Subcutaneous abdominal adipose tissue (tissue), 5 donors: ENCODE measurements around the gene GFI1.
A peak's percentile ranks its signal among the peaks of the same experiment; 100 is the strongest.
"Not testable (repeated sequence)": the region's sequence is repeated elsewhere in the genome, so short reads cannot be mapped to it uniquely, and the experiment has no call there.

Experiments
- H3K27ac ChIP-seq: one replicate; pipeline ENCODE4 v1.7.0; 2013; ENCODE audit warnings: low read depth, mild to moderate bottlenecking, inconsistent platforms, low read length, moderate library complexity
- H3K27me3 ChIP-seq, 5 donors: one replicate each; pipeline ENCODE4 v1.7.0; 2013; ENCODE audit warnings: low read length in 5 of 5, inconsistent platforms in 1 of 5; ENCODE audit not compliant: control insufficient read depth in 5 of 5, insufficient read depth in 4 of 5
- H3K36me3 ChIP-seq, 5 donors: one replicate each; pipeline ENCODE4 v1.7.0; 2013; ENCODE audit warnings: low read length in 5 of 5; ENCODE audit not compliant: control insufficient read depth in 5 of 5, insufficient read depth in 5 of 5
- H3K4me1 ChIP-seq, 5 donors: one replicate each; pipeline ENCODE4 v1.7.0; 2013; ENCODE audit warnings: low read length in 5 of 5, mild to moderate bottlenecking in 3 of 5, moderate library complexity in 1 of 5; ENCODE audit not compliant: control insufficient read depth in 5 of 5, insufficient read depth in 5 of 5
- H3K4me3 ChIP-seq, 5 donors: one replicate each; pipeline ENCODE4 v1.7.0; 2013; ENCODE audit warnings: low read length in 5 of 5, low read depth in 1 of 5
- H3K9ac ChIP-seq, 5 donors: one replicate each; pipeline ENCODE4 v1.7.0; 2013; ENCODE audit warnings: low read length in 5 of 5, mild to moderate bottlenecking in 4 of 5, moderate library complexity in 3 of 5
- H3K9me3 ChIP-seq, 5 donors: one replicate each; pipeline ENCODE4 v1.7.0; 2013; ENCODE audit warnings: low read length in 5 of 5; ENCODE audit not compliant: control insufficient read depth in 5 of 5
- donor health status: healthy.
- donor health status: healthy.
- donor health status: healthy.
- donor health status: healthy.
- donor health status: healthy.

The GFI1 gene

DNA sequence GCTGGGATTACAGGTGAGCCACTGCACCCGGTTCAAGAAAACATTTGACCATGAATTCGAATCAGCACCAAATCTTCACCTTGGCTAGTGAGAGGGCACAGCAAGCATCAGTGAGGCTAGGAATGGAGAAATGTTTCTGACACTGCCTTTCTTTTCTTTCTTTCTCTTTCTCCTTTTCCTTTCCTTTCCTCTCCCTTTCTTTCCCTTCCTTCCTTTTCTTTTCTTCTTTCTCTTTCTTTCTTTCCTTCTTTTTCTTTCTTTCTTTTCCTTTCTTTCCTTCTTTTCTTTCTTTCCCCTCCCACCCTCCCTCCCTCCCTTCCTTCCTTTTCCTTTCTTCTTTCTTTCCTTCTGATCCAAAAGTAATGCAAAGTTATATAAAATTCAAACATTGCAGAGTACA lies 40.9 kb downstream of the GFI1 start:
- no peaks in the 10 kb centered on the region for H3K36me3 ChIP-seq
- H3K9me3 ChIP-seq: no peaks in the 10 kb centered on the region
- H3K4me3 ChIP-seq: no peak overlapping the region
- H3K9ac ChIP-seq: no peak overlapping the region
- H3K27me3 ChIP-seq: no peaks in the 10 kb centered on the region
- no peaks in the 10 kb centered on the region for H3K4me1 ChIP-seq
- no peak overlapping the region for H3K27ac ChIP-seq

DNA sequence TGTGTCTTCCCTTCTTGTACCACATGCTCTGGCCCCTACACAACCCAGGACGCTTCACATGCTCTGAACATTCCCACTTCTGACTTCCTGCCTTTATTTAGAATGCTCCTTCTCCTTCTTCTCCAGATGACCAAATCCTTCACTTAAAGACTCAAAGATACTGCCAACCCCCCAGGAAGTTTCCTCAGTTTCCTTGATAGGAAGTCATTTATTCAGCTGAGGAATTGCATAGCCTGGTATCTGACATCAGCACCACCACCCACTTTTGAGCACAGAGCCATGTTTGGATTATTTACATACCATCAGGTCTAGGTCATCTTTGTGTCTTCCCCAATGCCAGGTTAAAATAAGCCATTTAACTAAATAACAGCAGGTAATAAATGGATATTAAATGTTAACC lies 42.4 kb downstream of the GFI1 start:
- H3K4me3 ChIP-seq: no peak overlapping the region
- H3K4me1 ChIP-seq: no peaks in the 10 kb centered on the region
- H3K27ac ChIP-seq: no peak overlapping the region
- H3K27me3 ChIP-seq: no peaks in the 10 kb centered on the region
- no peak overlapping the region for H3K9ac ChIP-seq
- H3K9me3 ChIP-seq: no peaks in the 10 kb centered on the region
- H3K36me3 ChIP-seq: no peaks in the 10 kb centered on the region

GRCh38 chr1:92443893-92444292 lies 42.8 kb downstream of the GFI1 start:
- Histone ChIP-seq H3K4me1 (no peaks in the 10 kb centered on the region), H3K36me3 (no peaks in the 10 kb centered on the region), H3K9me3 (no peaks in the 10 kb centered on the region), H3K9ac (no peak overlapping the region), H3K27me3 (no peaks in the 10 kb centered on the region), H3K27ac (no peak overlapping the region), H3K4me3 (no peak overlapping the region)

- Histone ChIP-seq H3K27me3 (no peaks in the 10 kb centered on the region), H3K9ac (no peak overlapping the region), H3K9me3 (no peaks in the 10 kb centered on the region), H3K4me1 (no peaks in the 10 kb centered on the region), H3K27ac (no peak overlapping the region), H3K36me3 (no peaks in the 10 kb centered on the region), H3K4me3 (peak overlapping the region in 2 of 5 donors; percentile 27 to 48)
These were observed 44.4 kb downstream of the GFI1 start for GRCh38 chr1:92442351-92442750.

- Histone ChIP-seq H3K27ac (no peak overlapping the region), H3K36me3 (no peaks in the 10 kb centered on the region), H3K9ac (no peak overlapping the region), H3K27me3 (no peaks in the 10 kb centered on the region), H3K4me3 (peak overlapping the region in 2 of 5 donors; percentile 27 to 61), H3K9me3 (peaks cover 0 to under 1% (median 0%) of the 10 kb centered on the region in 5 donors), H3K4me1 (no peaks in the 10 kb centered on the region)
These were observed 44.9 kb downstream of the GFI1 start for GRCh38 chr1:92441697-92442342.

DNA sequence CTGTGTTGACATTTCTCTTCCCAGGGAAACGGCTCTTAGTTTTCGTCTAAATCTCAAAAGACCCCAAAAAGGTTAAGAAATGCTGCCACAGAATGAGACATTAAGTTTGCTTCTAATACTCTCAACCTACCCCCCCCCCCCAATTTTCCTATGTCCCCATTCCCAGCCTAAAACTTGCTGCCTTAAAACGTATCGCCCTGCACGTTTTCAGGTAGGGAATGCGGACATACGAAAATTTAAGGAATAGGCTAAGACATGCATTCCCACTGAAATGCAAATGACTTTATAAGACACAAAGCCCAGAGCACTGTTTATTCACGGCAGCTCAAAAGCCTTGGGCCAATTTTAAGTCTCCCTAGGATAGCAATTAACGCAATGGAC lies 45.4 kb downstream of the GFI1 start:
- no peak overlapping the region for H3K9ac ChIP-seq
- no peaks in the 10 kb centered on the region for H3K4me1 ChIP-seq
- no peak overlapping the region for H3K27ac ChIP-seq
- H3K9me3 ChIP-seq: peaks cover 0 to 4% (median 0%) of the 10 kb centered on the region in 5 donors
- no peaks in the 10 kb centered on the region for H3K36me3 ChIP-seq
- peak overlapping the region in 1 of 5 donors; percentile 61 for H3K4me3 ChIP-seq
- no peaks in the 10 kb centered on the region for H3K27me3 ChIP-seq

GRCh38 chr1:92439291-92439690 lies 47.4 kb downstream of the GFI1 start:
- Histone ChIP-seq H3K27me3 (no peaks in the 10 kb centered on the region), H3K9ac (no peak overlapping the region)

DNA sequence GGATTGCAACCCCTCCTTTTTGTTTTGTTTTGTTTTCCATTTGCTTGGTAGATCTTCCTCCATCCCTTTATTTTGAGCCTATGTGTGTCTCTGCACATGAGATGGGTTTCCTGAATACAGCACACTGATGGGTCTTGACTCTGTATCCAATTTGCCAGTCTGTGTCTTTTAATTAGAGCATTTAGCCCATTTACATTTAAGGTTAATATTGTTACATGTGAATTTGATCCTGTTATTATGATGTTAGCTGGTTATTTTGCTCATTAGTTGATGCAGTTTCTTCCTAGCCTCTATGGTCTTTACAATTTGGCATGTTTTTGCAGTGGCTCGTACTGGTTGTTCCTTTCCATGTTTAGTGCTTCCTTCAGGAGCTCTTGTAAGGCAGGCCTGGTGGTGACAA lies 52.2 kb downstream of the GFI1 start:
- H3K4me3 ChIP-seq, H3K9ac ChIP-seq, H3K9me3 ChIP-seq, H3K4me1 ChIP-seq, H3K27me3 ChIP-seq, H3K27ac ChIP-seq, H3K36me3 ChIP-seq: not testable (repeated sequence)

More at GRCh38 chr1:92439291-92439690, 47.4 kb downstream of the GFI1 start:
- Histone ChIP-seq H3K27ac (no peak overlapping the region), H3K4me1 (no peaks in the 10 kb centered on the region), H3K36me3 (no peaks in the 10 kb centered on the region), H3K4me3 (no peak overlapping the region), H3K9me3 (peaks cover 0 to 7% (median 0%) of the 10 kb centered on the region in 5 donors)

- no peak overlapping the region for H3K27ac ChIP-seq
- no peaks in the 10 kb centered on the region for H3K36me3 ChIP-seq
- no peaks in the 10 kb centered on the region for H3K27me3 ChIP-seq
- no peak overlapping the region for H3K9ac ChIP-seq
- no peaks in the 10 kb centered on the region for H3K9me3 ChIP-seq
- H3K4me1 ChIP-seq: no peaks in the 10 kb centered on the region
- no peak overlapping the region for H3K4me3 ChIP-seq
These were observed 56.7 kb downstream of the GFI1 start for GRCh38 chr1:92430030-92430429.

GRCh38 chr1:92425617-92426016 lies 61.1 kb downstream of the GFI1 start:
- H3K4me3 ChIP-seq: no peak overlapping the region
- H3K27me3 ChIP-seq: no peaks in the 10 kb centered on the region
- H3K36me3 ChIP-seq: no peaks in the 10 kb centered on the region
- no peak overlapping the region for H3K9ac ChIP-seq
- H3K4me1 ChIP-seq: no peaks in the 10 kb centered on the region
- H3K27ac ChIP-seq: no peak overlapping the region
- no peaks in the 10 kb centered on the region for H3K9me3 ChIP-seq
